ENCODE results near the gene TMEM116. TPM values are rescaled to one million over a fixed set of nuclear protein-coding genes. Genes with fewer than 3 reads are reported as not detected.

Gene TMEM116
- total RNA-seq, 4 donors from 2014 or later: 17.6 to 35.9 (median 25.2) TPM

DNA sequence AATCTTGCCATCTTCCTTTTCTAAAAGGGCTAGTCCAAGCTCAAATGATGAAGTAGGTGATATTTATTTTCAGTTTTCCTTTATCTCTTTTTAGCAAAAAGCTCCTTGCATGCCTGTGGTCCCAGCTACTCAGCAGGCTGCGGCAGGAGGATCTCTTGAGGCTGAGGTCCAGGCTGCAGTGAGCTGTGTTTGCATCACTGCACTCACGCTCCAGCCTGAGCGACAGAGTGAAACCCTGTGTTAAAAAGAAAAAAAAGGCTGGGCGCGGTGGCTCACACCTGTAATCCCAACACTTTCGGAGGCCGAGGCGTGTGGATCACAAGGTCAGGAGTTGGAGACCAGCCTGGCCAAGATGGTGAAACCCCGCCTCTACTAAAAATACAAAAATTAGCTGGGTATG lies 5.0 kb downstream of the TMEM116 start:
- Histone ChIP-seq H3K36me3 (no peaks in the 10 kb centered on the region), H3K27ac (no peak overlapping the region), H3K4me1 (peaks cover 10 to 51% (median 27%) of the 10 kb centered on the region in 4 donors), H3K4me3 (no peak overlapping the region), H3K9me3 (no peaks in the 10 kb centered on the region), H3K27me3 (no peaks in the 10 kb centered on the region)
- intact Hi-C loops (cut with DNase I; ENCODE audit: low total_unique reads): no loop called here
- in situ Hi-C loops (cut with MboI; ENCODE audit: low pct_ligation_motif_present in 1 of 4, low pct_unique_long_range_greater_than_20kb in 1 of 4, low sequenced_read_pairs in 3 of 4): no loop called here
- no peak for TF ChIP-seq POLR2AphosphoS5 (IDR thresholded peaks at IDR 0.05)
- no peak for TF ChIP-seq POLR2A (IDR thresholded peaks at IDR 0.05)
- TF ChIP-seq, protein P1, sequence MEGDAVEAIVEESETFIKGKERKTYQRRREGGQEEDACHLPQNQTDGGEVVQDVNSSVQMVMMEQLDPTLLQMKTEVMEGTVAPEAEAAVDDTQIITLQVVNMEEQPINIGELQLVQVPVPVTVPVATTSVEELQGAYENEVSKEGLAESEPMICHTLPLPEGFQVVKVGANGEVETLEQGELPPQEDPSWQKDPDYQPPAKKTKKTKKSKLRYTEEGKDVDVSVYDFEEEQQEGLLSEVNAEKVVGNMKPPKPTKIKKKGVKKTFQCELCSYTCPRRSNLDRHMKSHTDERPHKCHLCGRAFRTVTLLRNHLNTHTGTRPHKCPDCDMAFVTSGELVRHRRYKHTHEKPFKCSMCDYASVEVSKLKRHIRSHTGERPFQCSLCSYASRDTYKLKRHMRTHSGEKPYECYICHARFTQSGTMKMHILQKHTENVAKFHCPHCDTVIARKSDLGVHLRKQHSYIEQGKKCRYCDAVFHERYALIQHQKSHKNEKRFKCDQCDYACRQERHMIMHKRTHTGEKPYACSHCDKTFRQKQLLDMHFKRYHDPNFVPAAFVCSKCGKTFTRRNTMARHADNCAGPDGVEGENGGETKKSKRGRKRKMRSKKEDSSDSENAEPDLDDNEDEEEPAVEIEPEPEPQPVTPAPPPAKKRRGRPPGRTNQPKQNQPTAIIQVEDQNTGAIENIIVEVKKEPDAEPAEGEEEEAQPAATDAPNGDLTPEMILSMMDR (IDR thresholded peaks at IDR 0.05): no peak
- TF ChIP-seq EP300 (IDR thresholded peaks at IDR 0.05; ENCODE audit: low read depth): no peak
- no peak for DNase-seq
- 87 to 92% methylated on average over 2 to 9 of the region's 9 CpGs for WGBS, 2 donors (ENCODE audit: low coverage in 1 of 2)

DNA sequence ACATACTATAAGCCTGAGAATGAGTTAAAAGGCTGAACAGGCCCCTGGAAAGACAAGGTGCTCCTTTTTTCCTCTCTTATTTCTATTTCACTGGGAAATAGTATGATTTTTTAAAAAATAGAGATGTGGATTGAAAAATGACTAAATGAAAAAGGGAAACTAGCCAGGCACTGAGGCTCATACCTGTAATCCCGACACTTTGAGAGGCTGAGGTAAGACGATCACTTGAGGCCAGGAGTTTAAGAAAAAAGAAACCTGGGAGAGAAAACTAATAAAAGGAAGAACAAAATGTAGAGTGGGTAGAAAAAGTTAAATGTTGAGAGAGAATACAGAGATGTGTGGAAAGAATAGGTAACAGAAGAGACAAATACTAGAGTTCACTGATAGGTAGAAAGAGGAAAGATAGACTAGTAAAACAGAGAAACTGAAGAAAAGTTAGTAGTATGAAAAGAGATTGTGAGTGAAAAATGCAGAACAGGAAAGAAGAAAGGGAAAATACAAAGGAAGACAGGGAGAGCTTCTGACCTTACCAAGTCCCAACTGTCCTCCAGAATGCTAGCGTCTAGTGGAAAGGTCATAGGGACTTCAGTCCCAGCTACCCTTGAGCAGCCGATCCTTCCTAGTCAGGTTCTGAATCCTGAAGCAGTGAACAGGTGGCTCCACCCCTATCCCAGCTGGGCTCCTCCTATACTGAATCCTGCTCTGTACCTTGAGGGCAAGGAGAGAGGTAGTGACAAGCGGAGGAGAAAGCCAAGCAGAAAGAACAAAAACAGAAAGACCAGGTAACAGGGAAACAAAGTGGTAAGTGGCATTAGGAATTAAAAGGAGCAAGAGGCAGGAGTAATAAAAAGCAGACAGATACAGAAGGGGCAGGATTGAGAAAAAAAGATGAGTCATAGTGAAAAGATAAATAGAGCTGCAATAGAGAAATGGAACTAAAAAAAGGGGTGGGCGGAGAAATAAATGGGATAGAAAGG lies 7.3 kb downstream of the TMEM116 start:
- H3K4me3 ChIP-seq: peak overlapping the region in 1 of 4 donors; percentile 17

DNA sequence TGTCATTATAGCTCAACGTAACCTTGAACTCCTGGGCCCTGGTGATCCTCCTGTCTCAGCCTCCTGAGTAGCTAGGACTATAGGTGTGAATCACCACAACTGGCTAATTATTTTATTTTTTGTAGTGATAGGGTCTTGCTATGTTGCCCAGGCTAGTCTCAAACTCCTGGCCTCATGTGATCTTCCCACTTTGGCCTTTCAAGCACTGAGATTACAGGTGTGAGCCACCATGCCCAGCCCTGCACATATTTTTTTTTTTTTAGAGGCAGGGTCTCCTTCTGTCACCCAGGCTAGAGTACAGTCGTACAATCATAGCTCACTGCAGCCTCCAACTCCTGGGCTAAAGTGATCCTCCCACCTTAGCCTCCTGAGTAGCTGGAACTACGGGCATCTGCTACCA lies 8.9 kb downstream of the TMEM116 start:
- 99 to 100% methylated on average over 1 to 3 of the region's 3 CpGs for WGBS, 2 donors (ENCODE audit: low coverage in 1 of 2)
- H3K27me3 ChIP-seq: no peaks in the 10 kb centered on the region
- H3K9me3 ChIP-seq: no peaks in the 10 kb centered on the region
- no peak overlapping the region for H3K4me3 ChIP-seq
- H3K36me3 ChIP-seq: no peaks in the 10 kb centered on the region
- in situ Hi-C loops (cut with MboI; ENCODE audit: low pct_ligation_motif_present in 1 of 4, low pct_unique_long_range_greater_than_20kb in 1 of 4, low sequenced_read_pairs in 3 of 4): no loop called here
- H3K4me1 ChIP-seq: peaks cover 0 to 33% (median 12%) of the 10 kb centered on the region in 4 donors
- TF ChIP-seq EP300 (IDR thresholded peaks at IDR 0.05; ENCODE audit: low read depth): no peak
- no peak for TF ChIP-seq POLR2A (IDR thresholded peaks at IDR 0.05)
- TF ChIP-seq, protein P1 (IDR thresholded peaks at IDR 0.05): no peak
- no peak for TF ChIP-seq POLR2AphosphoS5 (IDR thresholded peaks at IDR 0.05)
- no peak for DNase-seq
- no peak overlapping the region for H3K27ac ChIP-seq
- intact Hi-C loops (cut with DNase I; ENCODE audit: low total_unique reads): no loop called here

More for the DNA sequence above, 7.3 kb downstream of the TMEM116 start:
- in situ Hi-C loops (cut with MboI; ENCODE audit: low pct_ligation_motif_present in 1 of 4, low pct_unique_long_range_greater_than_20kb in 1 of 4, low sequenced_read_pairs in 3 of 4) (no loop called here), intact Hi-C loops (cut with DNase I; ENCODE audit: low total_unique reads) (no loop called here)
- H3K4me1 ChIP-seq: peaks cover 0 to 35% (median 12%) of the 10 kb centered on the region in 4 donors
- WGBS, 2 donors (ENCODE audit: low coverage in 1 of 2): 59 to 80% methylated on average over 3 to 6 of the region's 6 CpGs
- peak in 2 of 3 donors; percentile 48 to 52 for TF ChIP-seq POLR2AphosphoS5 (IDR thresholded peaks at IDR 0.05)
- no peak for TF ChIP-seq EP300 (IDR thresholded peaks at IDR 0.05; ENCODE audit: low read depth)
- TF ChIP-seq, protein P1 (IDR thresholded peaks at IDR 0.05): no peak
- peak; percentile 67 for TF ChIP-seq POLR2A (IDR thresholded peaks at IDR 0.05)
- no peaks in the 10 kb centered on the region for H3K36me3 ChIP-seq
- peak; percentile 67 for DNase-seq
- H3K27ac ChIP-seq: peak overlapping the region; percentile 2 to 61 (median 33)
- no peaks in the 10 kb centered on the region for H3K9me3 ChIP-seq
- H3K27me3 ChIP-seq: no peaks in the 10 kb centered on the region

DNA sequence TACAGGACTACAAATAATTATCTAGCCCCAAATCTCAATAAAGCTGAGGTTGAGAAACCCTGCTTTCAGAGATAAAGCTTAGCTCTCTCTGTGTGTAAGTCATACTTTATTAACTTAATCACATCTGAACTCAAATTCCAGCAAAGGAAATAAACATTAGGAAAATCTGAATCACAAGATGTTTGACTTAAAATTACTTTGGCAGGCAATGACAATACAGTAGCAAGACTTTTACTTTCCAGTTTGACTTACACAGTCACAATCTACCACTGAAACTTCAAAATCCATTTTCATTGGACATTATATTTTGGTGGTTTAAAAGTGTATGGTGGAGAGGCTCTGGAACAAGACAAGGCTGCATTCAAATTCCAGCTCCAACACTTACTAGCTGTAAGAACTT lies 11.4 kb downstream of the TMEM116 start:
- Histone ChIP-seq H3K4me3 (no peak overlapping the region), H3K27ac (no peak overlapping the region), H3K27me3 (no peaks in the 10 kb centered on the region), H3K9me3 (no peaks in the 10 kb centered on the region), H3K36me3 (no peaks in the 10 kb centered on the region), H3K4me1 (peaks cover 0 to 14% (median 8%) of the 10 kb centered on the region in 4 donors)
- in situ Hi-C loops (cut with MboI; ENCODE audit: low pct_ligation_motif_present in 1 of 4, low pct_unique_long_range_greater_than_20kb in 1 of 4, low sequenced_read_pairs in 3 of 4) (no loop called here), intact Hi-C loops (cut with DNase I; ENCODE audit: low total_unique reads) (no loop called here)
- DNase-seq: no peak
- TF ChIP-seq POLR2AphosphoS5 (IDR thresholded peaks at IDR 0.05): no peak
- no peak for TF ChIP-seq EP300 (IDR thresholded peaks at IDR 0.05; ENCODE audit: low read depth)
- TF ChIP-seq POLR2A (IDR thresholded peaks at IDR 0.05): no peak
- TF ChIP-seq, protein P1 (IDR thresholded peaks at IDR 0.05): no peak

Measured in transverse colon (tissue), 4 donors.